ENCODE measurements around the gene PGAP1.

DNA sequence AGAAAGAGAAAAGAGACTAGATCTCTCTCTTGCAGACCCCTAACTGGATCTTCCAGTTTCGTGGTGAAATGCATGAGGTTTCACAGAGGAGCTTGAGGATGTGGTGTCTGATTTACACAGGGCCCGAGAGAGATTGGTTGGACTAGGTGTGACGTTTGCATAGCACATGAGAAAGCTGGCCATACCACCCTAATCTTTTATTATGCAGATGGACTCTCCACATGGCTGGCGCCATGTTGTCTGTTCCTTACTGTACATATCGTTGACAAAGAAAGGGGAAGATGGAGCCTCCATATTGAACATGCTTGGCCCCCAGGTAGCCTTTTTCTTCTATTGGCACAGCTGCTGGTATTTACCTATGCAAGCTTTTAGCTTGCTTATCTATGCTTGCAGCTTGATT, 27.5 kb upstream of the PGAP1 start:
- TF ChIP-seq, protein P1, sequence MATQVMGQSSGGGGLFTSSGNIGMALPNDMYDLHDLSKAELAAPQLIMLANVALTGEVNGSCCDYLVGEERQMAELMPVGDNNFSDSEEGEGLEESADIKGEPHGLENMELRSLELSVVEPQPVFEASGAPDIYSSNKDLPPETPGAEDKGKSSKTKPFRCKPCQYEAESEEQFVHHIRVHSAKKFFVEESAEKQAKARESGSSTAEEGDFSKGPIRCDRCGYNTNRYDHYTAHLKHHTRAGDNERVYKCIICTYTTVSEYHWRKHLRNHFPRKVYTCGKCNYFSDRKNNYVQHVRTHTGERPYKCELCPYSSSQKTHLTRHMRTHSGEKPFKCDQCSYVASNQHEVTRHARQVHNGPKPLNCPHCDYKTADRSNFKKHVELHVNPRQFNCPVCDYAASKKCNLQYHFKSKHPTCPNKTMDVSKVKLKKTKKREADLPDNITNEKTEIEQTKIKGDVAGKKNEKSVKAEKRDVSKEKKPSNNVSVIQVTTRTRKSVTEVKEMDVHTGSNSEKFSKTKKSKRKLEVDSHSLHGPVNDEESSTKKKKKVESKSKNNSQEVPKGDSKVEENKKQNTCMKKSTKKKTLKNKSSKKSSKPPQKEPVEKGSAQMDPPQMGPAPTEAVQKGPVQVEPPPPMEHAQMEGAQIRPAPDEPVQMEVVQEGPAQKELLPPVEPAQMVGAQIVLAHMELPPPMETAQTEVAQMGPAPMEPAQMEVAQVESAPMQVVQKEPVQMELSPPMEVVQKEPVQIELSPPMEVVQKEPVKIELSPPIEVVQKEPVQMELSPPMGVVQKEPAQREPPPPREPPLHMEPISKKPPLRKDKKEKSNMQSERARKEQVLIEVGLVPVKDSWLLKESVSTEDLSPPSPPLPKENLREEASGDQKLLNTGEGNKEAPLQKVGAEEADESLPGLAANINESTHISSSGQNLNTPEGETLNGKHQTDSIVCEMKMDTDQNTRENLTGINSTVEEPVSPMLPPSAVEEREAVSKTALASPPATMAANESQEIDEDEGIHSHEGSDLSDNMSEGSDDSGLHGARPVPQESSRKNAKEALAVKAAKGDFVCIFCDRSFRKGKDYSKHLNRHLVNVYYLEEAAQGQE (IDR thresholded peaks at IDR 0.05; ENCODE audit: low read depth, low read length): no peak
- TF ChIP-seq EP300 (IDR thresholded peaks at IDR 0.05; ENCODE audit: borderline replicate concordance in 1 of 2, low read depth in 1 of 2, low read length in 1 of 2) (no peak), EZH2phosphoT487 (IDR thresholded peaks at IDR 0.05; ENCODE audit: borderline replicate concordance, low read depth) (no peak), ELF1 (IDR thresholded peaks at IDR 0.05) (no peak), FOXJ3 (CRISPR knock-in tag; IDR thresholded peaks at IDR 0.05) (no peak)
- TF ChIP-seq, protein P2, sequence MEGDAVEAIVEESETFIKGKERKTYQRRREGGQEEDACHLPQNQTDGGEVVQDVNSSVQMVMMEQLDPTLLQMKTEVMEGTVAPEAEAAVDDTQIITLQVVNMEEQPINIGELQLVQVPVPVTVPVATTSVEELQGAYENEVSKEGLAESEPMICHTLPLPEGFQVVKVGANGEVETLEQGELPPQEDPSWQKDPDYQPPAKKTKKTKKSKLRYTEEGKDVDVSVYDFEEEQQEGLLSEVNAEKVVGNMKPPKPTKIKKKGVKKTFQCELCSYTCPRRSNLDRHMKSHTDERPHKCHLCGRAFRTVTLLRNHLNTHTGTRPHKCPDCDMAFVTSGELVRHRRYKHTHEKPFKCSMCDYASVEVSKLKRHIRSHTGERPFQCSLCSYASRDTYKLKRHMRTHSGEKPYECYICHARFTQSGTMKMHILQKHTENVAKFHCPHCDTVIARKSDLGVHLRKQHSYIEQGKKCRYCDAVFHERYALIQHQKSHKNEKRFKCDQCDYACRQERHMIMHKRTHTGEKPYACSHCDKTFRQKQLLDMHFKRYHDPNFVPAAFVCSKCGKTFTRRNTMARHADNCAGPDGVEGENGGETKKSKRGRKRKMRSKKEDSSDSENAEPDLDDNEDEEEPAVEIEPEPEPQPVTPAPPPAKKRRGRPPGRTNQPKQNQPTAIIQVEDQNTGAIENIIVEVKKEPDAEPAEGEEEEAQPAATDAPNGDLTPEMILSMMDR (IDR thresholded peaks at IDR 0.05): no peak
- TF ChIP-seq, protein P3, sequence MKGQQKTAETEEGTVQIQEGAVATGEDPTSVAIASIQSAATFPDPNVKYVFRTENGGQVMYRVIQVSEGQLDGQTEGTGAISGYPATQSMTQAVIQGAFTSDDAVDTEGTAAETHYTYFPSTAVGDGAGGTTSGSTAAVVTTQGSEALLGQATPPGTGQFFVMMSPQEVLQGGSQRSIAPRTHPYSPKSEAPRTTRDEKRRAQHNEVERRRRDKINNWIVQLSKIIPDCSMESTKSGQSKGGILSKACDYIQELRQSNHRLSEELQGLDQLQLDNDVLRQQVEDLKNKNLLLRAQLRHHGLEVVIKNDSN (IDR thresholded peaks at IDR 0.05; ENCODE audit: borderline replicate concordance, low read depth): no peak
